MCF 10A (cell line): Measurements from ENCODE around the gene PLEKHM3. TPM values are rescaled to one million over a fixed set of nuclear protein-coding genes. Genes with fewer than 3 reads are reported as not detected.

Experiments used
- BruUV-seq: library from RNA; stranded (reverse); fragments of 400-500 nt; replicated peaks from 2 replicates; lab custom pipeline; 2021; lab: Mats Ljungman, UMichigan
- CTCF ChIA-PET: fragments of 300-600 bp; sonication (Branson Sonifier 250); formaldehyde crosslinking; extraction: SDS; loops from one replicate; lab custom pipeline; 2021; ENCODE audit warnings: antibody characterized with exemption, inconsistent platforms; lab: Yijun Ruan, JAX
- POLR2A ChIA-PET: fragments of 300-600, 350-650 bp; sonication (Branson Sonifier 250); formaldehyde crosslinking; extraction: SDS; loops from one replicate; lab custom pipeline; 2020; ENCODE audit warnings: antibody characterized with exemption, inconsistent platforms; lab: Yijun Ruan, JAX
- DNase-seq: peaks from one replicate; pipeline ENCODE4 v3.0.0-alpha.2; 2018; ENCODE audit not compliant: unreplicated experiment
- H3K27ac Mint-ChIP-seq: one replicate; pipeline ENCODE4 v1.8.0; 2022; ENCODE audit warnings: mild to moderate bottlenecking, low read depth, mixed read lengths; ENCODE audit not compliant: unreplicated experiment
- H3K27me3 Mint-ChIP-seq: one replicate; pipeline ENCODE4 v1.8.0; 2022; ENCODE audit warnings: mixed read lengths; ENCODE audit not compliant: insufficient read depth, unreplicated experiment
- H3K36me3 Mint-ChIP-seq: one replicate; pipeline ENCODE4 v1.8.0; 2022; ENCODE audit warnings: mild to moderate bottlenecking, moderate library complexity, mixed read lengths; ENCODE audit not compliant: insufficient read depth, unreplicated experiment
- H3K4me1 Mint-ChIP-seq: one replicate; pipeline ENCODE4 v1.8.0; 2022; ENCODE audit warnings: mixed read lengths; ENCODE audit not compliant: insufficient read depth, unreplicated experiment
- H3K4me3 Mint-ChIP-seq: one replicate; pipeline ENCODE4 v1.8.0; 2022; ENCODE audit warnings: mild to moderate bottlenecking, moderate library complexity, mixed read lengths; ENCODE audit not compliant: unreplicated experiment
- H3K9me3 Mint-ChIP-seq: one replicate; pipeline ENCODE4 v1.8.0; 2022; ENCODE audit warnings: mixed read lengths; ENCODE audit not compliant: unreplicated experiment
- intact Hi-C: fragments of 100-400 bp; cut with micrococcal nuclease; formaldehyde crosslinking; loops from 2 replicates; pipeline ENCODE4 v1.14.1; 2022
- total RNA-seq: library from RNA; stranded (reverse); gene quantifications from 2 replicates; pipeline ENCODE4 v1.2.3, GENCODE V29; 2022
- TF ChIP-seq, protein P1 (sequence below): fragments of 200-600 bp; IDR thresholded peaks from one replicate; pipeline ENCODE4 v1.8.0; 2022; ENCODE audit warnings: antibody characterized with exemption, mild to moderate bottlenecking; ENCODE audit not compliant: unreplicated experiment

The PLEKHM3 gene
- total RNA-seq, 1 experiment from 2014 or later: 5.4 TPM

GRCh38 chr2:208037564-208038487 is 12.5 kb upstream of the PLEKHM3 start:
- DNase-seq: no peak
- intact Hi-C loops: no loop called here
- CTCF ChIA-PET: interaction anchor here (3.1 to 5.6 kb wide), 2 partner anchors 61 to 291 kb away, joined by 8 to 193 read pairs; no protein-coding TSS in a partner anchor
- POLR2A ChIA-PET: interaction anchor here (0.8 kb wide), 1 partner anchor 310 kb away, joined by 3 read pairs; no protein-coding TSS in a partner anchor
- no peaks in the 10 kb centered on the region for H3K9me3 Mint-ChIP-seq
- no peaks in the 10 kb centered on the region for H3K27me3 Mint-ChIP-seq
- BruUV-seq: no TSS peak
- TF ChIP-seq, protein P1, sequence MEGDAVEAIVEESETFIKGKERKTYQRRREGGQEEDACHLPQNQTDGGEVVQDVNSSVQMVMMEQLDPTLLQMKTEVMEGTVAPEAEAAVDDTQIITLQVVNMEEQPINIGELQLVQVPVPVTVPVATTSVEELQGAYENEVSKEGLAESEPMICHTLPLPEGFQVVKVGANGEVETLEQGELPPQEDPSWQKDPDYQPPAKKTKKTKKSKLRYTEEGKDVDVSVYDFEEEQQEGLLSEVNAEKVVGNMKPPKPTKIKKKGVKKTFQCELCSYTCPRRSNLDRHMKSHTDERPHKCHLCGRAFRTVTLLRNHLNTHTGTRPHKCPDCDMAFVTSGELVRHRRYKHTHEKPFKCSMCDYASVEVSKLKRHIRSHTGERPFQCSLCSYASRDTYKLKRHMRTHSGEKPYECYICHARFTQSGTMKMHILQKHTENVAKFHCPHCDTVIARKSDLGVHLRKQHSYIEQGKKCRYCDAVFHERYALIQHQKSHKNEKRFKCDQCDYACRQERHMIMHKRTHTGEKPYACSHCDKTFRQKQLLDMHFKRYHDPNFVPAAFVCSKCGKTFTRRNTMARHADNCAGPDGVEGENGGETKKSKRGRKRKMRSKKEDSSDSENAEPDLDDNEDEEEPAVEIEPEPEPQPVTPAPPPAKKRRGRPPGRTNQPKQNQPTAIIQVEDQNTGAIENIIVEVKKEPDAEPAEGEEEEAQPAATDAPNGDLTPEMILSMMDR: no peak
- H3K27ac Mint-ChIP-seq: no peak overlapping the region
- no peaks in the 10 kb centered on the region for H3K4me1 Mint-ChIP-seq
- H3K36me3 Mint-ChIP-seq: no peaks in the 10 kb centered on the region
- no peak overlapping the region for H3K4me3 Mint-ChIP-seq

- H3K27me3 Mint-ChIP-seq: no peaks in the 10 kb centered on the region
- DNase-seq: no peak
- ChIA-PET CTCF (interaction anchor here (1.4 kb wide), 1 partner anchor 293 kb away, joined by 3 read pairs; no protein-coding TSS in a partner anchor), POLR2A (no interaction called here)
- H3K27ac Mint-ChIP-seq: no peak overlapping the region
- no peaks in the 10 kb centered on the region for H3K9me3 Mint-ChIP-seq
- TF ChIP-seq, protein P1: no peak
- intact Hi-C loops: no loop called here
- no peaks in the 10 kb centered on the region for H3K36me3 Mint-ChIP-seq
- BruUV-seq: no TSS peak
- no peaks in the 10 kb centered on the region for H3K4me1 Mint-ChIP-seq
- no peak overlapping the region for H3K4me3 Mint-ChIP-seq
Measured at GRCh38 chr2:208036357-208036756, 11.0 kb upstream of the PLEKHM3 start.

- intact Hi-C loops: loop anchor here (1.0 kb wide), 2 partner anchors 265 to 288 kb away; partner anchors contain the start of gene FZD5
- no peaks in the 10 kb centered on the region for H3K27me3 Mint-ChIP-seq
- no peaks in the 10 kb centered on the region for H3K4me1 Mint-ChIP-seq
- no peak for DNase-seq
- no peaks in the 10 kb centered on the region for H3K9me3 Mint-ChIP-seq
- no TSS peak for BruUV-seq
- H3K36me3 Mint-ChIP-seq: no peaks in the 10 kb centered on the region
- ChIA-PET POLR2A (interaction anchor here (0.8 to 2.6 kb wide), 3 partner anchors 10 to 271 kb away, joined by 3 to 9 read pairs (median 3); partner anchors contain the start of gene PLEKHM3), CTCF (interaction anchor here (0.7 to 4.3 kb wide), 7 partner anchors 9 to 289 kb away, joined by 3 to 42 read pairs (median 7); partner anchors contain the start of gene PLEKHM3)
- TF ChIP-seq, protein P1: no peak
- H3K27ac Mint-ChIP-seq: no peak overlapping the region
- no peak overlapping the region for H3K4me3 Mint-ChIP-seq
Measured at GRCh38 chr2:208034503-208035140, 9.3 kb upstream of the PLEKHM3 start.
